ENCODE results near the gene UBE2B.
"Not testable (repeated sequence)": the region's sequence is repeated elsewhere in the genome, so short reads cannot be mapped to it uniquely, and the experiment has no call there.

UBE2B gene

GRCh38 chr5:134398609-134399155 is 27.3 kb downstream of the UBE2B start:
- DNase-seq (ENCODE audit: low read depth in 2 of 2), result no peak

- DNase-seq (ENCODE audit: low read depth in 2 of 2), result no peak
Measured at GRCh38 chr5:134403951-134404350, 32.6 kb downstream of the UBE2B start.

- DNase-seq (ENCODE audit: low read depth in 2 of 2), result no peak
Measured at GRCh38 chr5:134406390-134406789, 35.0 kb downstream of the UBE2B start.

GRCh38 chr5:134409321-134409720 is 38.0 kb downstream of the UBE2B start:
- no peak for DNase-seq (ENCODE audit: low read depth in 2 of 2)

- DNase-seq (ENCODE audit: low read depth in 2 of 2), result no peak
Measured at GRCh38 chr5:134410822-134411221, 39.5 kb downstream of the UBE2B start.

GRCh38 chr5:134411228-134411545 is 39.8 kb downstream of the UBE2B start:
- no peak for DNase-seq (ENCODE audit: low read depth in 2 of 2)

- DNase-seq (ENCODE audit: low read depth in 2 of 2), result peak; percentile 82 to 86
Measured at GRCh38 chr5:134411546-134412266, 40.3 kb downstream of the UBE2B start, which contains the start of gene CDKN2AIPNL. Gene CDKN2AIPNL (minus strand): TSS chr5:134411881. CDS start chr5:134411854, 27 bp downstream.

GRCh38 chr5:134413046-134413445 is 41.7 kb downstream of the UBE2B start:
- no peak for DNase-seq (ENCODE audit: low read depth in 2 of 2)

- no peak for DNase-seq (ENCODE audit: low read depth in 2 of 2)
Measured at GRCh38 chr5:134417707-134418106, 46.3 kb downstream of the UBE2B start.

GRCh38 chr5:134418958-134419357 is 47.6 kb downstream of the UBE2B start:
- DNase-seq (ENCODE audit: low read depth in 2 of 2), result no peak

GRCh38 chr5:134420343-134420742 is 49.0 kb downstream of the UBE2B start:
- DNase-seq (ENCODE audit: low read depth in 2 of 2), result no peak

- DNase-seq (ENCODE audit: low read depth in 2 of 2), result not testable (repeated sequence)
Measured at GRCh38 chr5:134421038-134421437, 49.7 kb downstream of the UBE2B start.

- DNase-seq (ENCODE audit: low read depth in 2 of 2), result no peak
Measured at GRCh38 chr5:134422791-134423365, 51.5 kb downstream of the UBE2B start.

- DNase-seq (ENCODE audit: low read depth in 2 of 2), result no peak
Measured at GRCh38 chr5:134423376-134423775, 52.0 kb downstream of the UBE2B start.

- DNase-seq (ENCODE audit: low read depth in 2 of 2), result no peak
Measured at GRCh38 chr5:134426361-134426760, 55.0 kb downstream of the UBE2B start.

GRCh38 chr5:134427540-134428041 is 56.2 kb downstream of the UBE2B start:
- no peak for DNase-seq (ENCODE audit: low read depth in 2 of 2)

- no peak for DNase-seq (ENCODE audit: low read depth in 2 of 2)
Measured at GRCh38 chr5:134430001-134430569, 58.7 kb downstream of the UBE2B start.

GRCh38 chr5:134432174-134432573 is 60.8 kb downstream of the UBE2B start:
- no peak for DNase-seq (ENCODE audit: low read depth in 2 of 2)

- no peak for DNase-seq (ENCODE audit: low read depth in 2 of 2)
Measured at GRCh38 chr5:134432677-134433359, 61.4 kb downstream of the UBE2B start.

- no peak for DNase-seq (ENCODE audit: low read depth in 2 of 2)
Measured at GRCh38 chr5:134435560-134435959, 64.2 kb downstream of the UBE2B start.

GRCh38 chr5:134436523-134437339 is 65.4 kb downstream of the UBE2B start:
- DNase-seq (ENCODE audit: low read depth in 2 of 2), result peak in 1 of 2 donors; percentile 33

Data from activated CD4-positive, alpha-beta T cell treated with anti-CD3 and anti-CD28 coated beads for 24 hours (primary cell).